Neural crest cell (in vitro differentiated cells): ENCODE measurements around the gene DYNLT2B. TPM values are rescaled to one million over a fixed set of nuclear protein-coding genes. Genes with fewer than 3 reads are reported as not detected.
"Not testable (repeated sequence)": the region's sequence is repeated elsewhere in the genome, so short reads cannot be mapped to it uniquely, and the experiment has no call there.

Source experiments
- DNase-seq: peaks from one replicate; pipeline ENCODE4 v3.0.0; 2021; ENCODE audit warnings: low read depth, mixed read lengths, low spot score
- H3K27ac Mint-ChIP-seq: one replicate; pipeline ENCODE4 v1.8.0; 2021; ENCODE audit warnings: mild to moderate bottlenecking, mixed read lengths; ENCODE audit not compliant: unreplicated experiment
- H3K27me3 Mint-ChIP-seq: 2 replicates; pipeline ENCODE4 v1.8.0; 2021; ENCODE audit warnings: low read depth, mild to moderate bottlenecking, mixed read lengths
- H3K36me3 Mint-ChIP-seq: 2 replicates; pipeline ENCODE4 v1.8.0; 2021; ENCODE audit warnings: low read depth, mild to moderate bottlenecking, mixed read lengths
- H3K4me1 Mint-ChIP-seq: 2 replicates; pipeline ENCODE4 v1.8.0; 2021; ENCODE audit warnings: mixed read lengths
- H3K4me3 Mint-ChIP-seq: one replicate; pipeline ENCODE4 v1.8.0; 2021; ENCODE audit warnings: mild to moderate bottlenecking, mixed read lengths
- H3K9me3 Mint-ChIP-seq: 2 replicates; pipeline ENCODE4 v1.8.0; 2021; ENCODE audit warnings: mixed read lengths
- CTCF ChIP-seq: fragments of 200-600 bp; sonication (generic); conservative IDR thresholded peaks from 2 replicates; pipeline ENCODE4 v1.5.0; 2021; ENCODE audit warnings: antibody characterized with exemption, mild to moderate bottlenecking
- total RNA-seq: library from RNA; stranded (reverse); gene quantifications from 2 replicates; pipeline ENCODE4 v1.2.1, GENCODE V29; 2021

DYNLT2B gene
- total RNA-seq, 1 donor from 2014 or later: 44.1 TPM

GRCh38 chr3:196260784-196261183, 57.3 kb downstream of the DYNLT2B start:
- H3K4me3 Mint-ChIP-seq: no peak overlapping the region
- no peaks in the 10 kb centered on the region for H3K27me3 Mint-ChIP-seq
- H3K4me1 Mint-ChIP-seq: no peaks in the 10 kb centered on the region
- no peaks in the 10 kb centered on the region for H3K9me3 Mint-ChIP-seq
- DNase-seq: no peak
- H3K36me3 Mint-ChIP-seq: peaks cover 13% of the 10 kb centered on the region
- TF ChIP-seq CTCF: no peak
- no peak overlapping the region for H3K27ac Mint-ChIP-seq

DNA sequence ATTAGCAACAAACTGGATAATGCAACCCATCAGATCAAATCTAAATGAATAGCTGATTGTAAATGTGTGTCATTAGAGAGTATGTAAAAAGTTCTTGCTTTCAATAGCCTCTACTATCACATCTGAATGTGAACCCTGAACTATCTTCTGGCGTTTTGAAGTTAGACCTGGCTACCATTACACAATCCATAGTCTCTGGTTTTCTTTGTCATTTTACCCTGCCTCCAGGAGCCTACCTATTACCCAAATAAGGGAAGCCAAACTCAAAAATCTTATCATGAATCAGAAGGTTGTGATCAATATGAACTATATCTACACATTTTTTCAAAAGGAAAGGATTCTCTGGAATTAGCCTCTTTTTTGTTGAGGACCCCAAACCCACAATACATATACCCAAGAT, 62.3 kb downstream of the DYNLT2B start:
- Mint-ChIP-seq H3K36me3 (peaks cover 6% of the 10 kb centered on the region), H3K27me3 (no peaks in the 10 kb centered on the region), H3K27ac (no peak overlapping the region), H3K9me3 (no peaks in the 10 kb centered on the region), H3K4me1 (no peaks in the 10 kb centered on the region), H3K4me3 (no peak overlapping the region)
- DNase-seq: no peak
- TF ChIP-seq CTCF: no peak

GRCh38 chr3:196254376-196255283, 63.4 kb downstream of the DYNLT2B start:
- no peaks in the 10 kb centered on the region for H3K4me1 Mint-ChIP-seq
- no peaks in the 10 kb centered on the region for H3K9me3 Mint-ChIP-seq
- peaks cover 6% of the 10 kb centered on the region for H3K36me3 Mint-ChIP-seq
- no peak overlapping the region for H3K27ac Mint-ChIP-seq
- H3K4me3 Mint-ChIP-seq: no peak overlapping the region
- H3K27me3 Mint-ChIP-seq: no peaks in the 10 kb centered on the region
- no peak for DNase-seq
- TF ChIP-seq CTCF: no peak

DNA sequence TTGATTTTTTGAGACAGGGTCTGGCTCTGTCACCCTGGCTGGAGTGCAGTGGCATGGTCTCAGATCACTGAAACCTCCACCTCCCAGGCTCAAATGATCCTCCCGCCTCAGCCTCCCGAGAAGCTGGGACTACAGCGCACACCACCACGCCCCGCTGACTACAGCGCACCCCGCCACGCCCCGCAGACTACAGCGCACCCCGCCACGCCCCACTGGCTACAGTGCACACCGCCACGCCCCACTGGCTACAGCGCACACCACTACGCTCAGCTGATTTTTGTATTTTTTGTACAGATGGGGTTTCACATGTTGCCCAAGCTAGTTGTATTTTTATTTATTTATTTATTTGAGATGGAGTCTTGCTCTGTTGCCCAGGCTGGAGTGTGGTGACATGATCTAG, 66.1 kb downstream of the DYNLT2B start:
- TF ChIP-seq CTCF: no peak
- no peaks in the 10 kb centered on the region for H3K9me3 Mint-ChIP-seq
- no peak overlapping the region for H3K4me3 Mint-ChIP-seq
- H3K4me1 Mint-ChIP-seq: no peaks in the 10 kb centered on the region
- no peak overlapping the region for H3K27ac Mint-ChIP-seq
- no peaks in the 10 kb centered on the region for H3K27me3 Mint-ChIP-seq
- H3K36me3 Mint-ChIP-seq: peaks cover 6% of the 10 kb centered on the region
- DNase-seq: no peak

DNA sequence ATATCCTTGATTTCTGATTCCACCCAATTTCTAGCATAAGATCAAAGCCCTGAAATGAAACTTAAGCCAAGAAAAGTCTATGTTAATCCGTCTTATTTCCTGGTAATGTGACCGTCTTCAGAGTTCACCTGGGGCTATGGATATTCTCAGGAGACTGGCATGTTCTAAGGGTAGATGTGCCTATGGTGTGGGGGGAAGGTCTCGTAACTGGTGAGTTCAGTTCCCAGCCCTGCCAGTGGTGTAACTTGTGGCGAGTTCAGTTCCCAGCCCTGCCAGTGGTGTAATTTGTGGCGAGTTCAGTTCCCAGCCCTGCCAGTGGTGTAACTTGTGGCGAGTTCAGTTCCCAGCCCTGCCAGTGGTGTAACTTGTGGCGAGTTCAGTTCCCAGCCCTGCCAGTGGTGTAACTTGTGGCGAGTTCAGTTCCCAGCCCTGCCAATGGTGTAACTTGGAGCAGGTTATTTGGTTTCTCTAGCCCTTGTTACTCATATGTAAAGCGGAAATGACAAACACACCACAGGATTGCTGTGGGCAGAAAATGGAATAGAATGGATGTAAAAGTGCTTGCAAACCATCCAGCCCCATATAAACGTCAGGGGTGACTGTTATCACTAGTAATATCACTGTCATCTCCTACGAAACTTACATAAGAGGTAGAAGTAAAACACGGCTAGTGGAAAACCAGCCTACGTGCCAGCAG, 71.3 kb downstream of the DYNLT2B start:
- Mint-ChIP-seq H3K27me3 (no peaks in the 10 kb centered on the region), H3K4me1 (no peaks in the 10 kb centered on the region), H3K9me3 (peaks cover 2% of the 10 kb centered on the region), H3K36me3 (peaks cover 24% of the 10 kb centered on the region), H3K4me3 (no peak overlapping the region), H3K27ac (no peak overlapping the region)
- DNase-seq: no peak
- no peak for TF ChIP-seq CTCF

DNA sequence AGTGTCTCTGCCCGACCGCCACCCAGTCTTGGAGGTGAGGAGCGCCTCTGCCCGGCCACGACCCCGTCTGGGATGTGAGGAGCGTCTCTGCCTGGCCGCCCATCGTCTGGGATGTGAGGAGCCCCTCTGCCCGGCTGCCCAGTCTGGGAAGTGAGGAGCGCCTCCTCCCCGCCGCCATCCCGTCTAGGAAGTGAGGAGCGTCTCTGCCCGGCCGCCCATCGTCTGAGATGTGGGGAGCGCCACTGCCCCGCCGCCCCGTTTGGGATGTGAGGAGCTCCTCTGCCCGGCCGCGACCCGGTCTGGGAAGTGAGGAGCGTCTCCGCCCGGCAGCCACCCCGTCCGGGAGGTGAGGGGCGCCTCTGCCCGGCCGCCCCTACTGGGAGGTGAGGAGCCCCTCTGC, 73.9 kb downstream of the DYNLT2B start:
- H3K36me3 Mint-ChIP-seq: peaks cover 25% of the 10 kb centered on the region

More for the DNA sequence above, 73.9 kb downstream of the DYNLT2B start:
- H3K4me3 Mint-ChIP-seq, H3K9me3 Mint-ChIP-seq, DNase-seq, H3K27me3 Mint-ChIP-seq, H3K27ac Mint-ChIP-seq, H3K4me1 Mint-ChIP-seq: not testable (repeated sequence)
